Measurements from ENCODE around the gene GHRL.

- TF ChIP-seq CTCF (IDR thresholded peaks at IDR 0.05) (no peak), EZH2 (IDR thresholded peaks at IDR 0.05) (no peak)
These were observed 44.8 kb upstream of the GHRL start for GRCh38 chr3:10337323-10338163.
